HG02973 (cell line): ENCODE results near the gene SLC25A34.

Source experiments
- ATAC-seq: cut with Tn5 transposase; IDR thresholded peaks from one replicate; pipeline ENCODE4 v1.9.1; 2021; ENCODE audit warnings: moderate library complexity; ENCODE audit not compliant: unreplicated experiment

Gene SLC25A34

GRCh38 chr1:15765495-15766194 is 29.6 kb downstream of the SLC25A34 start:
- no peak for ATAC-seq

DNA sequence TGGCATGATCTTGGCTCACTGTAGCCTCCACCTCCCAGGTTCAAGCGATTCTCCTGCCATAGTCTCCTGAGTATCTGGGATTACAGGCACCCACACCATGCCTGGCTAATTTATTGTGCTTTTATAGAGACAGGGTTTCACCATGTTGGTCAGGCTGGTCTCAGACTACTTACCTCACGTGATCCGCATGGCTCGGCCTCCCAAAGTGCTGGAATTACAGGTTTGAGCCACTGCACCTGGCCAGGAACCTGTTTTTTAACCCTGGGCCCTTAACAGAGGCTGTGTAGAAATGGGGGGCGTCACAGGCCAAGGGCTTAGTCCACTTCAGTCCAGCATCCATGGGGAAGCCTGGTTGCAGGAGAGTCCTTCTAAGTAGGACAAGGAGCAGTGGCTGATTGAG is 31.9 kb downstream of the SLC25A34 start:
- no peak for ATAC-seq

DNA sequence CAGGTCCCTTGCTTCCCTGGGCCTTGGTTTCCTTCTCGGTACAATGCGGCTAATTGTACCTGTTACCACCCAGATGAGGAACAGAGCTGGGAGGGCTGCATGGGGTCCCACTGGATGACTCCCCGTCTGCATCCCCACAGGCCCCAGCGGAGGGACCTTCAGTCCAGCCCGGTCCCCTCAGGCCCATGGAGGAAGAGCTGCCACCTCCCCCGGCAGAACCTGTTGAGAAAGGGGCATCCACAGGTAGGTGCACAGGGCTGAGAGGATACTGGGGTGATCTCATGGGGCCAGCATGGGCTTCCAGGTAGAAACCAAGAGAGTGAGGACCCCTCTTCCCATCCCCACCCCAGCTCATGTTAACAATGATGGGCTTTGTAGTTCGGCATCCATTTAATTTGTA is 32.3 kb downstream of the SLC25A34 start:
- no peak for ATAC-seq

DNA sequence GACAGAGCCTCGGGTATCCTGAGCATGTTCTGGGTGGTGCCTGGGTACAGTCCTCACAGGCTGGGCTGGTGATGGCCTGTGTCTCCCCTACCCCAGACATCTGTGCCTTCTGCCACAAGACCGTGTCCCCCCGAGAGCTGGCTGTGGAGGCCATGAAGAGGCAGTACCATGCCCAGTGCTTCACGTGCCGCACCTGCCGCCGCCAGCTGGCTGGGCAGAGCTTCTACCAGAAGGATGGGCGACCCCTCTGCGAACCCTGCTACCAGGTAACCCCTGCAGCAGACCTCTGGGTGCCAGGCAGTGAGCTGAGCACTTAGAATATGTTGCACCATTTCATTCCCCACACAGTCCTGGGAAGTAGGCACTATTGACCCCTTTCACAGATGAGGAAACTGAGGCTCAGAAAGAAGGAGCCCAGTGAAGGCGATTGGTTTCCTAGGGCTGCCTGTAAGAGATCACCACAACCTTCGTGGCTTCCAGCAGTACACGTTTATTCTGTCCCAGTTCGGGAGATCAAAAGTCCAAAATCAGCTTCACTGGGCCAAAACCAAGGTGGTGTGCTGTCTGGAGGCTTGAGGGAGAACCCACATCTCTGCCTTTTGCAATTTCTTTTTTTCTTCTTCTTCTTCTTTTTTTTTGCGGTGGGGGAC is 34.4 kb downstream of the SLC25A34 start:
- ATAC-seq, result no peak

DNA sequence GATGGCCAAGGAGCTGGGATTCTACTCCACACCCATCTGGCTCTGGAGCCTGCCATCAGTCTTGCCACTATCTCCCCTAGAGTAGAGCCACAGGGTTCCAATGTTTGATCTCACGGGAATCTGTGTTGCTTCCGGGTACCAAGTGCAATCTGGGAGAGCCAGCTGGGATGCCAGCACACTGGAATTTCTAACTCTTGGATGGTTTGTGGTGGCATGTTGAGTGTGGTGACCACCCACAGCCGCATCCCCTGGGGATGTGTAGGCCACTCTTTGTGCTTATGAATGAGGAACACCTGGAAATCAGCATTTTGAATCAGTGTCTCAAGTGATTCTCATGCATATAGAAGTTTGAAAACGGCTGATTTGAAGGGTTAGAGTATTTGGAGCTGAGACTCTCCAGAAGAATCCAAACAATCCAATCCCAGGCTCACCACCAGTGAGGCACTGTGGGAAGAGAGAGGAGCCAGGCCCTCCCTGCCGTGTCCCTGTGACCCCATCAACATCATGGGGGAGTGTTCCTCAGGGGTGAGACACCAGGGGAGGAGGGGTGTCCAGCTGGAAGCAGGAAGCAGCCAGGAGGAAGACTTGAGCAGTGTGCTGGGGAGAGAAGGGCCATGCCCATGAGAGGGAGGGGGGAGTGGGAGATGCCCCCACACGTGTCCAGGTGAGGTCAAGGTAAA is 35.9 kb downstream of the SLC25A34 start:
- no peak for ATAC-seq

GRCh38 chr1:15775706-15776105 is 39.6 kb downstream of the SLC25A34 start:
- no peak for ATAC-seq

- no peak for ATAC-seq
Observed at GRCh38 chr1:15777909-15778707, 42.0 kb downstream of the SLC25A34 start.

- no peak for ATAC-seq
Observed at GRCh38 chr1:15785683-15786082, 49.6 kb downstream of the SLC25A34 start.

DNA sequence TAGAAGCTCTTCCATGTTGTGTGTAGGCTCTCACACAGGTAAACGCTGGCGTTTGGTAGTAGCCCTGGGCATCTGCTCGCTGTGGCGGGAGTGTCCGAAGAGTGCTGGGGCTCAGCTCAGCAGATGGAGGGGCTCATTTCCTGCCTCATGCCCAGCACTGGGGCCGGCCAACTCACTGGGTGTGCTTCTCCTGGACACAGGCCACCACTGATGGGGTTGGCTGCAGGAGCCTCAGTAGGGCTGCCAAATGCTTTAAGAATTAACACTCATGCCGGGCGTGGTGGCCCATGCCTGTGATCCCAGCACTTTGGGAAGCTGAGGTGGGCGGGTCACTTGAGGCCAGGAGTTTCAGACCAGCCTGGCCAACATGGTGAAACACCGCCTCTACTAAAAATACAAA is 50.5 kb downstream of the SLC25A34 start:
- no peak for ATAC-seq

- no peak for ATAC-seq
Observed at GRCh38 chr1:15788624-15789301, 52.7 kb downstream of the SLC25A34 start.
